Left lobe of liver (tissue), 2 donors: ENCODE measurements around the gene BCL2. TPM values are rescaled to one million over a fixed set of nuclear protein-coding genes. Genes with fewer than 3 reads are reported as not detected.

Experiments
- ATAC-seq: fragments of 200-7000 bp; cut with Tn5 transposase; one replicate; pipeline ENCODE4 v1.9.1; 2020; ENCODE audit warnings: mild to moderate bottlenecking, moderate library complexity
- DNase-seq: peaks from one replicate; pipeline ENCODE4 v3.0.0-alpha.2; 2020; ENCODE audit warnings: low spot score
- total RNA-seq: library from RNA; stranded (reverse); gene quantifications from one replicate; pipeline ENCODE4 v1.2.1, GENCODE V29; 2021
- donor health status: DM: no; HTN: no; CAD: no; lungs with moderate emphysema.
- donor health status: DM: no; HTN: yes; CAD: no.

Gene BCL2
- total RNA-seq, 1 donor from 2014 or later, result 1.0 TPM

GRCh38 chr18:63311118-63312018 is 8.2 kb downstream of the BCL2 start:
- no peak for ATAC-seq
- no peak for DNase-seq

- no peak for DNase-seq
- ATAC-seq, result no peak
These were observed 10.1 kb downstream of the BCL2 start for GRCh38 chr18:63309422-63309821.

GRCh38 chr18:63307551-63308200 is 11.9 kb downstream of the BCL2 start:
- peak; percentile 41 for ATAC-seq
- DNase-seq, result no peak

GRCh38 chr18:63306819-63307550 is 12.6 kb downstream of the BCL2 start:
- ATAC-seq (no peak), DNase-seq (no peak)

GRCh38 chr18:63306249-63306648 is 13.3 kb downstream of the BCL2 start:
- DNase-seq, result no peak
- no peak for ATAC-seq

- DNase-seq (no peak), ATAC-seq (no peak)
These were observed 16.0 kb downstream of the BCL2 start for GRCh38 chr18:63303547-63303946.

- DNase-seq (no peak), ATAC-seq (no peak)
These were observed 16.7 kb downstream of the BCL2 start for GRCh38 chr18:63302636-63303405.

GRCh38 chr18:63302220-63302619 is 17.3 kb downstream of the BCL2 start:
- no peak for ATAC-seq
- DNase-seq, result no peak

GRCh38 chr18:63301434-63301833 is 18.1 kb downstream of the BCL2 start:
- no peak for DNase-seq
- peak; percentile 13 for ATAC-seq

GRCh38 chr18:63299837-63300745 is 19.5 kb downstream of the BCL2 start:
- ATAC-seq, result no peak
- DNase-seq, result no peak

- DNase-seq (no peak), ATAC-seq (peak; percentile 75)
These were observed 20.9 kb downstream of the BCL2 start for GRCh38 chr18:63298400-63299365.

- DNase-seq, result no peak
- ATAC-seq, result no peak
These were observed 21.7 kb downstream of the BCL2 start for GRCh38 chr18:63297687-63298399.

GRCh38 chr18:63293935-63294334 is 25.6 kb downstream of the BCL2 start:
- DNase-seq (no peak), ATAC-seq (no peak)

GRCh38 chr18:63292831-63293683 is 26.5 kb downstream of the BCL2 start:
- ATAC-seq (no peak), DNase-seq (no peak)

GRCh38 chr18:63291278-63291677 is 28.3 kb downstream of the BCL2 start:
- no peak for DNase-seq

GRCh38 chr18:63290821-63291200 is 28.8 kb downstream of the BCL2 start:
- ATAC-seq, result no peak
- DNase-seq, result no peak

More at GRCh38 chr18:63291278-63291677, 28.3 kb downstream of the BCL2 start:
- no peak for ATAC-seq
